Effector memory CD4-positive, alpha-beta T cell (primary cell): ENCODE data around the gene CTNNB1.

ENCODE experiments used
- DNase-seq, 3 donors: peaks; one replicate each; pipeline ENCODE4 v3.0.0-alpha.2; 2020
- H3K27ac ChIP-seq: 2 replicates; pipeline ENCODE4 v1.7.0; 2013; ENCODE audit warnings: mild to moderate bottlenecking, low read length, moderate library complexity; ENCODE audit not compliant: insufficient read depth, poor library complexity, severe bottlenecking
- H3K27me3 ChIP-seq: replicated peaks from 2 replicates; pipeline ENCODE4 v1.7.0; 2013; ENCODE audit warnings: mild to moderate bottlenecking, low read length; ENCODE audit not compliant: insufficient read depth, control insufficient read depth, poor library complexity, severe bottlenecking
- H3K36me3 ChIP-seq: 2 replicates; pipeline ENCODE4 v1.7.0; 2013; ENCODE audit warnings: mild to moderate bottlenecking, low read length, moderate library complexity; ENCODE audit not compliant: control insufficient read depth, insufficient read depth
- H3K4me1 ChIP-seq: 2 replicates; pipeline ENCODE4 v1.7.0; 2013; ENCODE audit warnings: low read length, mild to moderate bottlenecking; ENCODE audit not compliant: control insufficient read depth, insufficient read depth, poor library complexity, severe bottlenecking
- H3K4me3 ChIP-seq: 2 replicates; pipeline ENCODE4 v1.7.0; 2013; ENCODE audit warnings: low read length, low read depth, mild to moderate bottlenecking; ENCODE audit not compliant: insufficient read depth, poor library complexity, severe bottlenecking
- H3K9me3 ChIP-seq: 2 replicates; pipeline ENCODE4 v1.7.0; 2013; ENCODE audit warnings: mild to moderate bottlenecking, low read length, moderate library complexity; ENCODE audit not compliant: control insufficient read depth
- total RNA-seq, 3 donors: gene quantifications; one replicate each; lab custom pipeline; 2026; lab: John Stamatoyannopoulos, UW

The CTNNB1 gene
- 247 to 260 (median 259) reads per million in 3 donors for total RNA-seq

DNA sequence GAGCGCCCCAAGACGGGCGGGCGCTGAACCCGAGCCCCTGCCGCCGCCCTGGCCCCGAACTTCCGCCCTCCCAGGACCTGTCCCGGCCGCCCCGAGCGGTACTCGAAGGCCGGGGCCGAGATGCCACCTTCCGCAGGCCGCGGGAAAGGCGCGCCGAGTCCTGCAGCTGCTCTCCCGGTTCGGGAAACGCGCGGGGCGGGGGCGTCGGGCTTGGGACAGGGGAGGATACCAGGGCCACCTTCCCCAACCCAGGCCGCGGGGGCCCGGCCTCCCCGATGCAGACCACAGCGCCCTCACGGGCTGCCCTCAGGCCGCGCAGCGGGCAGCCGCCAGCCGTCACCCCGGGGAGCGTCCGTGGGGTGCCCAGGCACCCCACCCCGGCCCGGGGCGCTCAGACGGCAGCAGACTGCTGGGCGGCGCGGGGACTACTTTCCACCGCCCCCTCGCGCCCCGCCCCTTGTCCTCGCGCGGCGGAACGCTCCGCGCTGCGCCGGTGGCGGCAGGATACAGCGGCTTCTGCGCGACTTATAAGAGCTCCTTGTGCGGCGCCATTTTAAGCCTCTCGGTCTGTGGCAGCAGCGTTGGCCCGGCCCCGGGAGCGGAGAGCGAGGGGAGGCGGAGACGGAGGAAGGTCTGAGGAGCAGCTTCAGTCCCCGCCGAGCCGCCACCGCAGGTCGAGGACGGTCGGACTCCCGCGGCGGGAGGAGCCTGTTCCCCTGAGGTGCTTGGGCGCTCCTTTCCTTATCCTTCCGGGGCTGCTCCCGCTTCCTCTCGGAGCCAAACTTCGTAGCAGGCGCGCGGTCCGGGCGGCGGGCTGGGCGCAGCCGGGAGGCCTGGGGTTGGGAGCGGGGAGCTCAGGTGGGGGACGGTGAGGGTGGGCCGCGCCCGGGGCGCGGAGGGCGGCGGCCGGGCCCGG, at the start of gene CTNNB1:
Gene CTNNB1 (plus strand): TSS at position 556 of the 916 bp plus-strand sequence. CDS start 24,564 bp downstream, outside the sequence.
- H3K27ac ChIP-seq = peak within 1 kb of the TSS; percentile 92
- H3K9me3 ChIP-seq = no peaks in the 10 kb centered on the region
- DNase-seq = peak; percentile 86 to 89 (median 87)
- peak within 1 kb of the TSS; percentile 87 for H3K4me3 ChIP-seq
- H3K27me3 ChIP-seq = no peaks in the 10 kb centered on the region
- no peaks in the 10 kb centered on the region for H3K36me3 ChIP-seq
- H3K4me1 ChIP-seq = peaks cover 26% of the 10 kb centered on the region

DNA sequence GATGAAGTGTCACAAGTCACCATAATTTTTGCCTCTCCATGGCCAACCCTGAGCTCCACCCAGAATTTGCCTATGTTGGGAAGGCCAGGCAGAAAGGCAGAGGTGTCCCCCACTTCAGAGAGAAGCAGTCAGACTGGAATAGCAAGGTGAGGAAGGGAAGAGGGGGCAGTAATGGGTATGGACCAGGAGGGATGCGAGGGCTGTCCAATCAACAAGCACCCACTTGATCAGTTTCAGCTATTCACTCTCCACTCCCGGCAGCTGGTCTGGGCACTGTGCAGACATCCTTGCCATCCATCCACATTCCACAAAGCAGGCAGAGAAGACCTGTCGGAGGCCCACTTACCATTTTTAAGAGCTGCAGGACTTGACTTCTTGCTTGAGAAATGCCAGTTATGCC, 43.5 kb upstream of the CTNNB1 start:
- H3K4me1 ChIP-seq = no peaks in the 10 kb centered on the region
- H3K36me3 ChIP-seq = no peaks in the 10 kb centered on the region
- H3K9me3 ChIP-seq = no peaks in the 10 kb centered on the region
- DNase-seq = no peak
- no peaks in the 10 kb centered on the region for H3K27me3 ChIP-seq
- no peak overlapping the region for H3K4me3 ChIP-seq
- no peak overlapping the region for H3K27ac ChIP-seq

- H3K4me1 ChIP-seq = no peaks in the 10 kb centered on the region
- no peak overlapping the region for H3K27ac ChIP-seq
- H3K9me3 ChIP-seq = no peaks in the 10 kb centered on the region
- no peaks in the 10 kb centered on the region for H3K36me3 ChIP-seq
- no peaks in the 10 kb centered on the region for H3K27me3 ChIP-seq
- DNase-seq = no peak
- H3K4me3 ChIP-seq = no peak overlapping the region
Measured at GRCh38 chr3:41158947-41159346, 40.4 kb upstream of the CTNNB1 start.

DNA sequence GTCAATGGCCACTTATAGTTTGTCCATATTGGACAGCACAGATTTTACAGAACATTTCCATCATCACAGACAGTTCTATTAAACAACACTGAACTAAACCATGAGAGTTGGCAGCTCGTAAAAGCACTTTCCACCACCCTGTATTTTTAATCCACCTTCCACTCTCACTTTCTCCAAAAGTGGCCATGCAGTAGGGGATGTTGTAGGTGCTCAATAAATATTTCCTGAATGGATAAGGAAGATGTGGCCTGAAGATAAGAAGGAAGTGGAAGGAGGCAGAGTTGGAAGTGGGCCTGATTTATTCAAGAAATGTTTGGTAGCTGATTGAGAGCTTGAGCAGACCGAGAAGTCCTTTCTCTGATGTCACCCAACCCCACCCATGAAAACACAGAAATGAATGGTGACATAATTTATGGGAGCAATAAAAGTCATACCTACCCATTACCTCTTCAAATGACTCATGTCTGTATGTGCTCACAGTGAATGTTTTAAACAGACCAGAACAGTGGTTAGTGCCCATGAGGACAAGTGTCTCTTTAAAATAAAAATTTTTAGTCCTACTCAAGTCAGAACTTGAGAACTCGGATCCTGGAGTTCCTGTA, 39.6 kb upstream of the CTNNB1 start:
- no peaks in the 10 kb centered on the region for H3K4me1 ChIP-seq
- H3K4me3 ChIP-seq = no peak overlapping the region
- no peaks in the 10 kb centered on the region for H3K36me3 ChIP-seq
- no peaks in the 10 kb centered on the region for H3K27me3 ChIP-seq
- no peak overlapping the region for H3K27ac ChIP-seq
- DNase-seq = no peak
- no peaks in the 10 kb centered on the region for H3K9me3 ChIP-seq

DNA sequence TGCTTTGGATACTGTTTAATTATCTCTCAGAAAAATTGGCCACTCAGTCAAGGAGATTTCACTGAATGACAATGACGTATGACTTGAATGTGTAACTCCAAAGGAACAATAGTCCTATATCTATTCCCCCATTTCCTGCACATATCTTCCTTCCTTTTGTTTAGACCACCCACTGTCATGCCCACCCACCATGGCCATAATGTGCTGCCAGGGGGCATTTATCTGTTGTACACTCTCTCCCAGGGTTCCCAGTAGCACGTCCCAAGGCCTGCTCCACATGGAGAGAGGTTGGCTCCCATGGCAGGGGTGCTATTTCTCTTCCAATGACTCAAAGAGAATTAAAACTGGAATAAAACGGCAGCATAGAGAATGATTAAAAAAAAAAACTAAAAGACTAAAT, 36.8 kb upstream of the CTNNB1 start:
- no peak overlapping the region for H3K27ac ChIP-seq
- no peak for DNase-seq
- H3K9me3 ChIP-seq = no peaks in the 10 kb centered on the region
- H3K27me3 ChIP-seq = no peaks in the 10 kb centered on the region
- H3K4me1 ChIP-seq = no peaks in the 10 kb centered on the region
- H3K4me3 ChIP-seq = no peak overlapping the region
- no peaks in the 10 kb centered on the region for H3K36me3 ChIP-seq

DNA sequence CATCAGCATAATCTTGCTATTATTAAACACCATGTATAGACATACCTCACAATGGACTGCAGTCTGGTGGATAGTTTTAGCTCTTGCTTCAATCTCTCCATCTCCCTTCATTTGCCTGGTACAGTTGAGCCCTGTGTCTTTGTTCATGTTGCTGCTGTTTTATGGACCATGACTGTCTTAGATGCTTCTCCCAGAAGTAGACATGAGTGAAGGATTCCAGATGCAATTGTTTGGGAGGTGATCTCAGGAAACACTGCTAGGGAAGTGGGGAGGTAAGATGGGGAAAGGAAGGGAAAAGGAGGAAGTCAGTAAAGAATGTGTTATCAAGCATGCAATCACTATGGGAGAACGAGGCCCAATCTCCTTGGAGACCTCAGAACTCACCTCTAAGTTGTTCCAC, 36.3 kb upstream of the CTNNB1 start:
- no peaks in the 10 kb centered on the region for H3K27me3 ChIP-seq
- no peak overlapping the region for H3K27ac ChIP-seq
- H3K36me3 ChIP-seq = no peaks in the 10 kb centered on the region
- no peak overlapping the region for H3K4me3 ChIP-seq
- H3K4me1 ChIP-seq = no peaks in the 10 kb centered on the region
- no peaks in the 10 kb centered on the region for H3K9me3 ChIP-seq
- no peak for DNase-seq

GRCh38 chr3:41163421-41163820, 35.9 kb upstream of the CTNNB1 start:
- Histone ChIP-seq H3K4me3 (no peak overlapping the region), H3K27me3 (no peaks in the 10 kb centered on the region), H3K36me3 (no peaks in the 10 kb centered on the region), H3K9me3 (no peaks in the 10 kb centered on the region), H3K27ac (no peak overlapping the region), H3K4me1 (no peaks in the 10 kb centered on the region)
- DNase-seq = no peak

DNA sequence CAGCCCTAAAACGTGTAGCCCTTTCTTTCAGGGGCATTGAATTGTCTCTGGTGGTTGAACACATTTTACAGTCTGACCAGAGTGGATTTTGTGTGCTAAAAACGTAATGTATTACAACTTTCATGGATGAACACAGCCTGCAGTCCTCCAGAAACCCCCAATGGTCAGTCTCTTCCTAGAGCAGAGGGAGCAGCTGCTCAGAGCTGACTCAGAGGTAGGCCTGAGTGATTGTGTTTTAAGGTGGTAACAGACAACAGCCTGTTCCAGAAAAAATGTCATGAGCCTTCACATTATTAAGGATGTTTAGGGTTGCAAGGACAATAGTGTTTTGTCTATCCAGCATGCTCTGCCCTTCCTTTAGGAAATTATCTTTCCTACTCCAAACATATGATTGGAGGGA, 34.5 kb upstream of the CTNNB1 start:
- DNase-seq = no peak
- H3K36me3 ChIP-seq = no peaks in the 10 kb centered on the region
- no peaks in the 10 kb centered on the region for H3K4me1 ChIP-seq
- no peaks in the 10 kb centered on the region for H3K9me3 ChIP-seq
- no peak overlapping the region for H3K27ac ChIP-seq
- H3K27me3 ChIP-seq = no peaks in the 10 kb centered on the region
- H3K4me3 ChIP-seq = no peak overlapping the region

DNA sequence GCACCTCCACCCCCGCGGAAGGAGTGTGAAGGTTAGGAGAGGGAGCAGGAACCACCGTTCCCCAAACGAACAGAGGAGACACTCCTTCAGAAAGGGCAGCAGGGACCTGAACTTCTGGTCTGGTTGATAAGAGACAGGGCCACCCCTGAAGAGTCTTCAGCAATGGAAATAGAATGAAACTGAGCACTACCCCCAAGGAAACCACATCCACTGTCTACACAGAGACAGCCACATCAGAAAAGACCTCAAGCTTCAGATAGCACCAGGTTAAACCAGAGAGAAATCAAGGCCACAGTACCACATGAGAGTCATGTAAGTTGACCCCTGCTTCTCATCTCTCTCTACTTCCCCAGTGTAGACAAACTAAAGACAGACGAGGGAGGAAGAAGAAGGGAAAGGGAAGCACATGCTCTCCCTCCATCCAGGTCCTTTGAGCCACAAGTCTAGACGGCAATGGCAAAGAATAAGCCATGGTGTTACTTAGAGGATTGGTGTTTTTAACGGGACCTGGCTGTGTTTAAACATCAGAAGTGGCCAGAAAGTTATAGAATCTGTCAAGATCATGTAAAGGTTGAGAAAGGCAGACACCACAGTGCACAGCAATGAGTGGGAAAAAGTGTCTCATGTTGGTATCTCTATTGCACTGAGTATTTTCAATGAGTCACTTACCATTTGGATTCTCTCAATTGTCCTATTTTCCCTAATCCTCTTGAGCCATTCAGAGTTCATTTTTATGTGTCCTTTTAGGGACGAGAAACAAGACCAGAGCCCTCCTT, 31.4 kb upstream of the CTNNB1 start:
- no peaks in the 10 kb centered on the region for H3K4me1 ChIP-seq
- no peaks in the 10 kb centered on the region for H3K9me3 ChIP-seq
- DNase-seq = no peak
- no peak overlapping the region for H3K27ac ChIP-seq
- H3K4me3 ChIP-seq = no peak overlapping the region
- H3K27me3 ChIP-seq = no peaks in the 10 kb centered on the region
- H3K36me3 ChIP-seq = no peaks in the 10 kb centered on the region
